ENCODE results near the gene ALK.

ALK gene

GRCh38 chr2:29305762-29306161, 615.6 kb downstream of the ALK start:
- no peak for DNase-seq

GRCh38 chr2:29304399-29305060, 616.9 kb downstream of the ALK start:
- DNase-seq: peak; percentile 31

- DNase-seq: no peak
Observed at GRCh38 chr2:29296585-29296984, 624.8 kb downstream of the ALK start.

- peak; percentile 9 for DNase-seq
Observed at GRCh38 chr2:29295845-29296244, 625.5 kb downstream of the ALK start.

- peak; percentile 13 for DNase-seq
Observed at GRCh38 chr2:29293830-29294438, 627.5 kb downstream of the ALK start.

- no peak for DNase-seq
Observed at GRCh38 chr2:29290293-29291047, 630.9 kb downstream of the ALK start.

- DNase-seq: no peak
Observed at GRCh38 chr2:29284671-29285070, 636.7 kb downstream of the ALK start.

- no peak for DNase-seq
Observed at GRCh38 chr2:29281916-29282247, 639.5 kb downstream of the ALK start.

GRCh38 chr2:29281086-29281915, 640.1 kb downstream of the ALK start:
- peak; percentile 64 for DNase-seq

GRCh38 chr2:29278966-29279365, 642.4 kb downstream of the ALK start:
- no peak for DNase-seq

- DNase-seq: no peak
Observed at GRCh38 chr2:29276151-29276550, 645.2 kb downstream of the ALK start.

GRCh38 chr2:29275186-29275585, 646.2 kb downstream of the ALK start:
- DNase-seq: no peak

- no peak for DNase-seq
Observed at GRCh38 chr2:29273685-29274611, 647.4 kb downstream of the ALK start.

GRCh38 chr2:29273004-29273684, 648.2 kb downstream of the ALK start:
- no peak for DNase-seq

GRCh38 chr2:29272311-29272710, 649.1 kb downstream of the ALK start:
- no peak for DNase-seq

- DNase-seq: no peak
Observed at GRCh38 chr2:29270701-29271121, 650.7 kb downstream of the ALK start.

- DNase-seq: no peak
Observed at GRCh38 chr2:29269765-29270109, 651.6 kb downstream of the ALK start.

GRCh38 chr2:29269095-29269764, 652.2 kb downstream of the ALK start:
- no peak for DNase-seq

- no peak for DNase-seq
Observed at GRCh38 chr2:29267720-29268119, 653.7 kb downstream of the ALK start.

GRCh38 chr2:29263886-29264285, 657.5 kb downstream of the ALK start:
- no peak for DNase-seq

- no peak for DNase-seq
Observed at GRCh38 chr2:29262681-29263260, 658.6 kb downstream of the ALK start.
